SHP77 treated with DMSO at 0.1 percent for 48 hours (cell line): ENCODE measurements around the gene RHOXF2.

ENCODE experiments used
- DNase-seq: peaks from one replicate; lab custom pipeline; 2025; lab: John Stamatoyannopoulos, UW

Gene RHOXF2

GRCh38 chrX:120200851-120201250 lies 42.4 kb downstream of the RHOXF2 start:
- DNase-seq, result no peak

- DNase-seq, result no peak
These were observed 47.7 kb downstream of the RHOXF2 start for GRCh38 chrX:120205816-120206753.

GRCh38 chrX:120207009-120207605 lies 48.7 kb downstream of the RHOXF2 start:
- DNase-seq, result no peak

GRCh38 chrX:120213438-120214265 lies 55.2 kb downstream of the RHOXF2 start:
- DNase-seq, result no peak
